Astrocyte (in vitro differentiated cells and primary cell): ENCODE measurements around the gene CUL5. TPM values are rescaled to one million over a fixed set of nuclear protein-coding genes. Genes with fewer than 3 reads are reported as not detected.

Experiments
- DNase-seq: peaks from one replicate; pipeline ENCODE4 v3.0.0-alpha.2; 2010; ENCODE audit warnings: low read depth
- FAIRE-seq: peaks from 2 replicates; lab custom pipeline; 2011; peaks lifted over from hg19 to GRCh38; lab: Jason Lieb, UNC
- H2AFZ ChIP-seq: 2 replicates; pipeline ENCODE4 v1.6.0; 2012; ENCODE audit warnings: low read depth, low read length, inconsistent platforms
- H3K27ac ChIP-seq: 2 replicates; pipeline ENCODE4 v1.5.1; 2011; ENCODE audit warnings: low read depth, low read length, inconsistent platforms
- H3K27me3 ChIP-seq: 2 replicates; pipeline ENCODE4 v1.6.0; 2011; ENCODE audit warnings: low read length, inconsistent platforms; ENCODE audit not compliant: insufficient read depth
- H3K36me3 ChIP-seq: 2 replicates; pipeline ENCODE4 v1.5.1; 2011; ENCODE audit warnings: low read length, inconsistent platforms; ENCODE audit not compliant: insufficient read depth
- H3K4me1 ChIP-seq: 2 replicates; pipeline ENCODE4 v1.5.1; 2011; ENCODE audit warnings: low read length, inconsistent platforms; ENCODE audit not compliant: insufficient read depth
- H3K4me2 ChIP-seq: 2 replicates; pipeline ENCODE4 v1.6.0; 2012; ENCODE audit warnings: low read length, inconsistent platforms
- H3K4me3 ChIP-seq: 2 replicates; pipeline ENCODE4 v1.5.1; 2011; ENCODE audit warnings: low read depth, mild to moderate bottlenecking, low read length, inconsistent platforms; ENCODE audit not compliant: insufficient read depth
- H3K79me2 ChIP-seq: 2 replicates; pipeline ENCODE4 v1.6.0; 2012; ENCODE audit warnings: mild to moderate bottlenecking, low read length, inconsistent platforms; ENCODE audit not compliant: insufficient read depth
- H3K9ac ChIP-seq: 2 replicates; pipeline ENCODE4 v1.6.0; 2012; ENCODE audit warnings: mild to moderate bottlenecking, low read length, inconsistent platforms
- H3K9me3 ChIP-seq: 2 replicates; pipeline ENCODE4 v1.5.1; 2012; ENCODE audit warnings: low read depth, mild to moderate bottlenecking, low read length, inconsistent platforms; ENCODE audit not compliant: insufficient read depth
- H4K20me1 ChIP-seq: 2 replicates; pipeline ENCODE4 v1.6.0; 2012; ENCODE audit warnings: low read length, inconsistent platforms; ENCODE audit not compliant: insufficient read depth
- H3K27ac Mint-ChIP-seq: one replicate; pipeline ENCODE4 v1.8.0; 2021; ENCODE audit warnings: mild to moderate bottlenecking, mixed read lengths; ENCODE audit not compliant: unreplicated experiment
- H3K27me3 Mint-ChIP-seq: one replicate; pipeline ENCODE4 v1.8.0; 2021; ENCODE audit warnings: low read depth, mixed read lengths; ENCODE audit not compliant: unreplicated experiment
- H3K36me3 Mint-ChIP-seq: one replicate; pipeline ENCODE4 v1.8.0; 2021; ENCODE audit warnings: low read depth, mixed read lengths; ENCODE audit not compliant: unreplicated experiment
- H3K4me1 Mint-ChIP-seq: one replicate; pipeline ENCODE4 v1.8.0; 2021; ENCODE audit warnings: low read depth, mixed read lengths; ENCODE audit not compliant: unreplicated experiment
- H3K4me3 Mint-ChIP-seq: one replicate; pipeline ENCODE4 v1.8.0; 2021; ENCODE audit warnings: mild to moderate bottlenecking, moderate library complexity, mixed read lengths; ENCODE audit not compliant: unreplicated experiment
- H3K9me3 Mint-ChIP-seq: one replicate; pipeline ENCODE4 v1.8.0; 2021; ENCODE audit warnings: mild to moderate bottlenecking, mixed read lengths; ENCODE audit not compliant: unreplicated experiment
- CTCF ChIP-seq: IDR thresholded peaks from 2 replicates; pipeline ENCODE4 v1.5.1; 2011; ENCODE audit warnings: low read depth, mild to moderate bottlenecking, inconsistent platforms, low read length, moderate library complexity; ENCODE audit not compliant: insufficient read depth
- EZH2 ChIP-seq: IDR thresholded peaks from 2 replicates; pipeline ENCODE4 v1.6.1; 2012; ENCODE audit warnings: mild to moderate bottlenecking, low read length, inconsistent platforms; ENCODE audit not compliant: insufficient read depth
- total RNA-seq: library from RNA; stranded (reverse); gene quantifications from 2 replicates; pipeline ENCODE4 v1.2.1, GENCODE V29; 2021

Gene CUL5
- total RNA-seq, 1 donor from 2014 or later, result 40.9 TPM

GRCh38 chr11:107962181-107962580, 46.5 kb upstream of the CUL5 start:
- Histone ChIP-seq H4K20me1 (no peaks in the 10 kb centered on the region), H3K4me1 (no peaks in the 10 kb centered on the region), H3K9ac (no peak overlapping the region), H3K27me3 (no peaks in the 10 kb centered on the region), H3K27ac (no peak overlapping the region), H3K36me3 (no peaks in the 10 kb centered on the region), H3K9me3 (no peaks in the 10 kb centered on the region), H3K79me2 (no peaks in the 10 kb centered on the region), H3K4me2 (no peak overlapping the region), H3K4me3 (no peak overlapping the region), H2AFZ (no peak overlapping the region)
- Mint-ChIP-seq H3K9me3 (no peaks in the 10 kb centered on the region), H3K36me3 (no peaks in the 10 kb centered on the region), H3K27ac (peak overlapping the region; percentile 1), H3K4me1 (peaks cover 19% of the 10 kb centered on the region), H3K27me3 (no peaks in the 10 kb centered on the region), H3K4me3 (no peak overlapping the region)
- no peak for FAIRE-seq
- TF ChIP-seq EZH2, result no peak
- no peak for TF ChIP-seq CTCF
- DNase-seq, result peak; percentile 8

DNA sequence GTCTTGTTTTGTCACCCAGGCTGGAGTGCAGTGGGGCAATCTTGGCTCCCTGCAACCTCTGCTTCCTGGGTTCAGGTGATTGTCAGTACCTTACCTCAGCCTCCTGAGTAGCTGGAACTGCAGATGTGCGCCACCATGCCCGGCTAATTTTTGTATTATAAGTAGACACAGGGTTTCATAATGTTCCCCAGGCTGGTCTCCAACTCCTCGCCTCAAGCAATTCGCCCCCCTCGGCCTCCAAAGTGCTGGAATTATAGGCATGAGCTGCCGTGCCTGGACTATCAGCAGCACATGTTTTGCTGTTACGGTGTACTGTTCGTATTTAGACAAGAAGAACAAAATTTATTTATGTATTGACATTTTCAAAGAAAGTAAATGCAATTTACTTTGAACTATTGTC, 45.6 kb upstream of the CUL5 start:
- Histone ChIP-seq H3K36me3 (no peaks in the 10 kb centered on the region), H3K4me1 (no peaks in the 10 kb centered on the region), H2AFZ (no peak overlapping the region), H3K79me2 (no peaks in the 10 kb centered on the region), H3K4me3 (no peak overlapping the region), H3K4me2 (no peak overlapping the region), H4K20me1 (no peaks in the 10 kb centered on the region), H3K9me3 (no peaks in the 10 kb centered on the region), H3K9ac (no peak overlapping the region), H3K27ac (no peak overlapping the region), H3K27me3 (no peaks in the 10 kb centered on the region)
- peaks cover 18% of the 10 kb centered on the region for H3K4me1 Mint-ChIP-seq
- FAIRE-seq (no peak), DNase-seq (no peak)
- H3K9me3 Mint-ChIP-seq, result no peaks in the 10 kb centered on the region
- no peak overlapping the region for H3K4me3 Mint-ChIP-seq
- TF ChIP-seq CTCF (no peak), EZH2 (no peak)
- H3K27ac Mint-ChIP-seq, result no peak overlapping the region
- H3K36me3 Mint-ChIP-seq, result no peaks in the 10 kb centered on the region
- H3K27me3 Mint-ChIP-seq, result no peaks in the 10 kb centered on the region

DNA sequence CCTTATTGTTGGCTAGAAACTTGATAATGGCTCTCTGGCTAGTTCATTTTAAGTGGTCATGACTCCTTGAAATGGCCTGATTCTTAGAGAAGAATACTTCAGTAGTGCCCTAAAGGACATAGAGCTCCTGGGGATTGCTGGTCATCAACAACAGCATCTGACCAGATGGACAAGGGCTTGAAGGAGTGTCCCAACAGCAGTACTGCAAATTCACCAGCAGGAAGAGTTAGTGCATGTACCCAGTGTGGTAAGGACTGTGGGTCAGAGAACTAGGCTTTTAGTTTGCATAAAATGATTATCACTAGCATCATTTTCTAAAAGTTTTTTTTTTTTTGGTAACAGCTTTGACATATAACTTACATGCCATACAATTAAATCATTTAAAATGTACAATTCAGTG, 39.5 kb upstream of the CUL5 start:
- no peak overlapping the region for H2AFZ ChIP-seq
- Mint-ChIP-seq H3K27me3 (peaks cover 3% of the 10 kb centered on the region), H3K4me1 (no peaks in the 10 kb centered on the region), H3K9me3 (peaks cover 2% of the 10 kb centered on the region), H3K4me3 (no peak overlapping the region), H3K36me3 (no peaks in the 10 kb centered on the region), H3K27ac (no peak overlapping the region)
- no peak for TF ChIP-seq CTCF
- no peak for TF ChIP-seq EZH2
- no peaks in the 10 kb centered on the region for H3K79me2 ChIP-seq
- H3K9ac ChIP-seq, result no peak overlapping the region
- FAIRE-seq (no peak), DNase-seq (no peak)
- no peaks in the 10 kb centered on the region for H3K9me3 ChIP-seq
- H4K20me1 ChIP-seq, result no peaks in the 10 kb centered on the region
- no peak overlapping the region for H3K27ac ChIP-seq
- H3K4me3 ChIP-seq, result no peak overlapping the region
- H3K36me3 ChIP-seq, result no peaks in the 10 kb centered on the region
- H3K27me3 ChIP-seq, result no peaks in the 10 kb centered on the region
- no peaks in the 10 kb centered on the region for H3K4me1 ChIP-seq
- H3K4me2 ChIP-seq, result no peak overlapping the region
